Keratinocyte (primary cell): ENCODE measurements around the gene GPM6B.

Experiments
- CTCF ChIP-seq, 3 experiments: IDR thresholded peaks in 1 of 3; conservative IDR thresholded peaks in 1 of 3; optimal IDR thresholded peaks in 1 of 3; 2 replicates in 2 of 3; 3 replicates in 1 of 3; pipeline versions ENCODE3 to v1.5.1; 2011; ENCODE audit warnings: low read length in 3 of 3, mild to moderate bottlenecking in 3 of 3, moderate library complexity in 2 of 3, control low read depth in 1 of 3, inconsistent platforms in 1 of 3; ENCODE audit not compliant: insufficient read depth in 2 of 3; ENCODE audit errors: extremely low read depth in 1 of 3
- EZH2 ChIP-seq: IDR thresholded peaks from one replicate; pipeline ENCODE4 v1.6.1; 2012; ENCODE audit warnings: inconsistent platforms, mild to moderate bottlenecking, low read length, moderate library complexity

GRCh38 chrX:13843150-13843721 lies 26.3 kb upstream of the GPM6B start:
- TF ChIP-seq CTCF (optimal IDR thresholded peaks at IDR 0.05 in 1 of 3, IDR thresholded peaks at IDR 0.05 in 1 of 3, conservative IDR thresholded peaks at IDR 0.05 in 1 of 3; ENCODE audit: extremely low read depth in 1 of 3, insufficient read depth in 2 of 3, low read length in 3 of 3) = no peak
- no peak for TF ChIP-seq EZH2
